Measurements from ENCODE around the gene RYR2.

GRCh38 chr1:237809099-237809498, 767.1 kb downstream of the RYR2 start:
- TF ChIP-seq CTCF (IDR thresholded peaks at IDR 0.05), result no peak
- no peak for TF ChIP-seq POLR2A (IDR thresholded peaks at IDR 0.05)
